GM23338 (cell line): ENCODE data around the gene NTM. TPM values are rescaled to one million over a fixed set of nuclear protein-coding genes. Genes with fewer than 3 reads are reported as not detected.

Experiments used
- ATAC-seq: fragments of 200-7000 bp; cut with Tn5 transposase; 3 replicates; pipeline ENCODE4 v1.9.1; 2020
- DNase-seq: peaks from one replicate; pipeline ENCODE4 v3.0.0-alpha.2; 2015; ENCODE audit warnings: low spot score
- H2AFZ ChIP-seq: fragments of 200-600 bp; sonication (generic); 2 replicates; pipeline ENCODE4 v1.8.0; 2016; ENCODE audit warnings: antibody characterized with exemption, mild to moderate bottlenecking, moderate library complexity
- H3F3A ChIP-seq: fragments of 200-600 bp; sonication (generic); replicated peaks from 2 replicates; pipeline ENCODE4 v1.8.0; 2017; ENCODE audit warnings: antibody characterized with exemption, mixed run types, low read depth
- H3K27ac ChIP-seq: fragments of 200-600 bp; sonication (generic); 2 replicates; pipeline ENCODE4 v1.6.1; 2016; ENCODE audit warnings: low read depth
- H3K27me3 ChIP-seq: fragments of 200-600 bp; sonication (generic); 2 replicates; pipeline ENCODE4 v1.8.0; 2016; ENCODE audit warnings: mild to moderate bottlenecking, mixed run types, moderate library complexity; ENCODE audit not compliant: insufficient read depth
- H3K36me3 ChIP-seq: fragments of 200-600 bp; sonication (generic); 2 replicates; pipeline ENCODE4 v1.8.0; 2016; ENCODE audit warnings: mild to moderate bottlenecking; ENCODE audit not compliant: insufficient read depth
- H3K4me1 ChIP-seq: fragments of 200-600 bp; sonication (generic); 2 replicates; pipeline ENCODE4 v1.8.0; 2016; ENCODE audit warnings: mild to moderate bottlenecking, moderate library complexity; ENCODE audit not compliant: insufficient read depth
- H3K4me2 ChIP-seq: fragments of 200-600 bp; sonication (generic); 2 replicates; pipeline ENCODE4 v1.7.1; 2017; ENCODE audit warnings: mixed run types
- H3K4me3 ChIP-seq: fragments of 200-600 bp; sonication (generic); 2 replicates; pipeline ENCODE4 v1.6.1; 2016; ENCODE audit warnings: mixed run types
- H3K79me2 ChIP-seq: fragments of 200-600 bp; sonication (generic); replicated peaks from 2 replicates; pipeline ENCODE4 v1.8.0; 2017; ENCODE audit warnings: mild to moderate bottlenecking; ENCODE audit not compliant: insufficient read depth
- H3K9me2 ChIP-seq: fragments of 200-600 bp; sonication (generic); 2 replicates; pipeline ENCODE4 v1.8.0; 2017; ENCODE audit not compliant: insufficient read depth
- H4K20me1 ChIP-seq: fragments of 200-600 bp; sonication (generic); replicated peaks from 2 replicates; pipeline ENCODE4 v1.8.0; 2017; ENCODE audit warnings: mild to moderate bottlenecking; ENCODE audit not compliant: insufficient read depth
- H3K27ac Mint-ChIP-seq: 2 replicates; pipeline ENCODE4 v1.8.0; 2020; ENCODE audit warnings: inconsistent platforms, mild to moderate bottlenecking, moderate library complexity, mixed read lengths
- H3K27me3 Mint-ChIP-seq: 3 replicates; pipeline ENCODE4 v1.8.0; 2022; ENCODE audit warnings: low read depth, mild to moderate bottlenecking, moderate library complexity, mixed read lengths, inconsistent platforms; ENCODE audit not compliant: insufficient read depth, poor library complexity
- H3K36me3 Mint-ChIP-seq: 3 replicates; pipeline ENCODE4 v1.8.0; 2021; ENCODE audit warnings: low read depth, mild to moderate bottlenecking, inconsistent platforms, moderate library complexity, mixed read lengths
- H3K4me1 Mint-ChIP-seq: 3 replicates; pipeline ENCODE4 v1.8.0; 2020; ENCODE audit warnings: mild to moderate bottlenecking, inconsistent platforms, mixed read lengths
- H3K4me3 Mint-ChIP-seq: 3 replicates; pipeline ENCODE4 v1.8.0; 2021; ENCODE audit warnings: moderate library complexity, mild to moderate bottlenecking, inconsistent platforms, mixed read lengths
- H3K9me3 Mint-ChIP-seq: 3 replicates; pipeline ENCODE4 v1.8.0; 2020; ENCODE audit warnings: moderate library complexity, mild to moderate bottlenecking, inconsistent platforms, mixed read lengths
- CREB1 ChIP-seq: fragments of 250-450 bp; sonication (Bioruptor Pico); IDR thresholded peaks from 2 replicates; pipeline ENCODE4 v1.5.0; 2020; ENCODE audit warnings: low read depth, mild to moderate bottlenecking, moderate library complexity
- EZH2phosphoT487 ChIP-seq: fragments of 200-600 bp; sonication (generic); IDR thresholded peaks from one replicate; pipeline ENCODE4 v1.8.1; 2018; ENCODE audit warnings: antibody characterized with exemption; ENCODE audit not compliant: unreplicated experiment
- JUNB ChIP-seq: IDR thresholded peaks from one replicate; pipeline ENCODE4 v1.6.1; 2016; ENCODE audit warnings: antibody characterized with exemption; ENCODE audit not compliant: unreplicated experiment
- STAT1 ChIP-seq: IDR thresholded peaks from one replicate; pipeline ENCODE4 v1.6.1; 2016; ENCODE audit warnings: antibody characterized with exemption; ENCODE audit not compliant: unreplicated experiment
- ZNF114 ChIP-seq: fragments of 250-450 bp; sonication (Bioruptor Pico); IDR thresholded peaks from 2 replicates; pipeline ENCODE4 v1.5.0; 2020; ENCODE audit warnings: mild to moderate bottlenecking, moderate library complexity
- polyA plus RNA-seq: library from polyadenylated mRNA; unstranded; fragments of >200 nt; fragmentation: Nextera tagmentation; extraction: Ambion mirVana; gene quantifications from 2 replicates; pipeline ENCODE4 v1.2.1, GENCODE V29; 2016
- total RNA-seq: library from RNA; depleted of rRNA; stranded (reverse); fragments of >200 nt; shearing (Covaris generic); gene quantifications from 2 replicates; pipeline ENCODE4 v1.2.3, GENCODE V29; 2014
- TF ChIP-seq, protein P1 (sequence below), 2 experiments: fragments of 200-600 bp in 1 of 2; sonication (generic) in 1 of 2; conservative IDR thresholded peaks; 2 replicates each; pipeline versions ENCODE4 v1.5.1 to v1.6.1; 2016 to 2017; ENCODE audit warnings: antibody characterized with exemption in 2 of 2, low read depth in 2 of 2, mild to moderate bottlenecking in 2 of 2, moderate library complexity in 1 of 2
- TF ChIP-seq, protein P2 (sequence below): IDR thresholded peaks from one replicate; pipeline ENCODE4 v1.6.1; 2018; ENCODE audit warnings: antibody characterized with exemption; ENCODE audit not compliant: unreplicated experiment

The NTM gene
- total and polyA plus RNA-seq, 2 experiments from 2014 or later: 10.6 to 14.6 TPM

DNA sequence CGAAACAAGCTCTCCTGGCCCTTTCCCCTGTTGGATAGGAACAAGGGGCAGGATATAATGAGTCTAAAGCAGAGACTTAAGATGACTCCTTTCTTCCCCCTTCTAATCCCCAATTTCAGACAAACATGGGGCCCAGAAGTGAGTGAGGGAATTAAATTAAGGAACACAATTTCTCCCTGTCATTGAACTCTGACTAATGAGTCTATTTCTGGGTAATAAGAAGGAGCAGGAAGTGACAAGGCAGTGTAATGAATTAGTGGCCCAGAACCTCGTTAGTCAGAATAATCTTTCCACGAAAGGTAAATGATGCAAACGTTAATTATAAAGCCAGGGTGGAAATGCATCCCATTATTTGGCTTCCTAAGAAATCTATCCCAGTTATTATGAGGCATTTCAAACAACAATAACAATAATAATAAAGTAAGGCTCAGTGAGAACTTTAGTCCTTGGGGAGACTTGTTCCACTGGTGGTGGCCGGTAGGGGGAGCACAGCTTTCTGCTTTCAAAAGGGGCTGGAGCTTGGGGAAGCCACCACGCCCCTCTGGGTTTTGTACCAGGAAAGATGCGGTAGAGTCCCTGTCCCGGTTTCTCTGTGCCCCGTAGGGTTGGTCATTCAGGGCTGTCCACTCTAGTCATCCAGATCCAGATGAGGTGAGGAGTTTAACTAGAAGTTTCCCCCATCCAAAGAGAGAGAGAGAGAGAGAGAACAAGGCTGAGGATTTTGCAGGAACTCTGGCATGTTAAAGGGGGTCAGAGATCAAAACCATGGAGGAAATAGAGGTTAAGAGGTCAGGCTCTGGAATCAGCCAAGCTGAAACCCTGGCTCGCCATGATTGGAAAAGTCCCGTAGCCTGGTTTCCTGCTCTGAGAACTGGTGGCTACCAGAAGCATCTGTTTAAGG lies 298.3 kb downstream of the NTM start:
- Histone ChIP-seq H3K27me3 (no peaks in the 10 kb centered on the region), H3K36me3 (no peaks in the 10 kb centered on the region), H2AFZ (no peak overlapping the region), H3K79me2 (no peaks in the 10 kb centered on the region), H3K4me2 (no peak overlapping the region), H4K20me1 (no peaks in the 10 kb centered on the region), H3F3A (no peaks in the 10 kb centered on the region), H3K4me3 (no peak overlapping the region), H3K9me2 (no peaks in the 10 kb centered on the region), H3K4me1 (peaks cover 4% of the 10 kb centered on the region; the same call in 1 of the 2 replicates), H3K27ac (no peak overlapping the region)
- Mint-ChIP-seq H3K9me3 (no peaks in the 10 kb centered on the region), H3K27ac (no peak overlapping the region), H3K36me3 (no peaks in the 10 kb centered on the region; the same call in 2 of the 3 replicates), H3K4me1 (peaks cover 15% of the 10 kb centered on the region), H3K4me3 (no peak overlapping the region), H3K27me3 (peaks cover 12% of the 10 kb centered on the region)
- ATAC-seq (peak; percentile 58), DNase-seq (peak; percentile 92)
- TF ChIP-seq, protein P1, sequence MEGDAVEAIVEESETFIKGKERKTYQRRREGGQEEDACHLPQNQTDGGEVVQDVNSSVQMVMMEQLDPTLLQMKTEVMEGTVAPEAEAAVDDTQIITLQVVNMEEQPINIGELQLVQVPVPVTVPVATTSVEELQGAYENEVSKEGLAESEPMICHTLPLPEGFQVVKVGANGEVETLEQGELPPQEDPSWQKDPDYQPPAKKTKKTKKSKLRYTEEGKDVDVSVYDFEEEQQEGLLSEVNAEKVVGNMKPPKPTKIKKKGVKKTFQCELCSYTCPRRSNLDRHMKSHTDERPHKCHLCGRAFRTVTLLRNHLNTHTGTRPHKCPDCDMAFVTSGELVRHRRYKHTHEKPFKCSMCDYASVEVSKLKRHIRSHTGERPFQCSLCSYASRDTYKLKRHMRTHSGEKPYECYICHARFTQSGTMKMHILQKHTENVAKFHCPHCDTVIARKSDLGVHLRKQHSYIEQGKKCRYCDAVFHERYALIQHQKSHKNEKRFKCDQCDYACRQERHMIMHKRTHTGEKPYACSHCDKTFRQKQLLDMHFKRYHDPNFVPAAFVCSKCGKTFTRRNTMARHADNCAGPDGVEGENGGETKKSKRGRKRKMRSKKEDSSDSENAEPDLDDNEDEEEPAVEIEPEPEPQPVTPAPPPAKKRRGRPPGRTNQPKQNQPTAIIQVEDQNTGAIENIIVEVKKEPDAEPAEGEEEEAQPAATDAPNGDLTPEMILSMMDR (conservative IDR thresholded peaks at IDR 0.05; ENCODE audit: low read depth in 2 of 2): peak; percentile 82 to 94
- TF ChIP-seq ZNF114 (CRISPR knock-in tag): no peak
- no peak for TF ChIP-seq JUNB
- TF ChIP-seq, protein P2, sequence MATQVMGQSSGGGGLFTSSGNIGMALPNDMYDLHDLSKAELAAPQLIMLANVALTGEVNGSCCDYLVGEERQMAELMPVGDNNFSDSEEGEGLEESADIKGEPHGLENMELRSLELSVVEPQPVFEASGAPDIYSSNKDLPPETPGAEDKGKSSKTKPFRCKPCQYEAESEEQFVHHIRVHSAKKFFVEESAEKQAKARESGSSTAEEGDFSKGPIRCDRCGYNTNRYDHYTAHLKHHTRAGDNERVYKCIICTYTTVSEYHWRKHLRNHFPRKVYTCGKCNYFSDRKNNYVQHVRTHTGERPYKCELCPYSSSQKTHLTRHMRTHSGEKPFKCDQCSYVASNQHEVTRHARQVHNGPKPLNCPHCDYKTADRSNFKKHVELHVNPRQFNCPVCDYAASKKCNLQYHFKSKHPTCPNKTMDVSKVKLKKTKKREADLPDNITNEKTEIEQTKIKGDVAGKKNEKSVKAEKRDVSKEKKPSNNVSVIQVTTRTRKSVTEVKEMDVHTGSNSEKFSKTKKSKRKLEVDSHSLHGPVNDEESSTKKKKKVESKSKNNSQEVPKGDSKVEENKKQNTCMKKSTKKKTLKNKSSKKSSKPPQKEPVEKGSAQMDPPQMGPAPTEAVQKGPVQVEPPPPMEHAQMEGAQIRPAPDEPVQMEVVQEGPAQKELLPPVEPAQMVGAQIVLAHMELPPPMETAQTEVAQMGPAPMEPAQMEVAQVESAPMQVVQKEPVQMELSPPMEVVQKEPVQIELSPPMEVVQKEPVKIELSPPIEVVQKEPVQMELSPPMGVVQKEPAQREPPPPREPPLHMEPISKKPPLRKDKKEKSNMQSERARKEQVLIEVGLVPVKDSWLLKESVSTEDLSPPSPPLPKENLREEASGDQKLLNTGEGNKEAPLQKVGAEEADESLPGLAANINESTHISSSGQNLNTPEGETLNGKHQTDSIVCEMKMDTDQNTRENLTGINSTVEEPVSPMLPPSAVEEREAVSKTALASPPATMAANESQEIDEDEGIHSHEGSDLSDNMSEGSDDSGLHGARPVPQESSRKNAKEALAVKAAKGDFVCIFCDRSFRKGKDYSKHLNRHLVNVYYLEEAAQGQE: no peak

DNA sequence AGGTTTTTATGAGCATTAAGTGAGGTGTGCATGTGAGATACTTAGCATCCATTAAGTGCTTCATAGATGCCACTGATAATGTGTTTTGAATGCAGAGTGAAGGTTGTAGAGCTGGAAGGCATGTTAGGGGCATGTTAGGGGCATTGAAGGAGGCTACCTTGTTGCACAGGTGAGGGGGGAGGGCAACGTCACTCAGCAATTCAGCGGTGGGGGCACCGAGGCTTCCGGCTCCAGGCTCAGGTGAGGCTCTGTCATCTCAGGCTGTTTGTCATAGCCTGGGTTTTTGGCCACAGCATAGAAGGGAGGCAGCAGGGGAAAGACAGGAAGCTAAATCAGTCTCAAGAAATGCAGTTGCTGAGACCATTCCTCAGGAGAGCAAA lies 299.0 kb downstream of the NTM start:
- no peak overlapping the region for H3K4me3 ChIP-seq
- H3K36me3 Mint-ChIP-seq: no peaks in the 10 kb centered on the region; the same call in 2 of the 3 replicates
- H3K9me2 ChIP-seq: no peaks in the 10 kb centered on the region
- H3K4me1 ChIP-seq: peaks cover 4% of the 10 kb centered on the region; the same call in 1 of the 2 replicates
- no peak for ATAC-seq
- no peak overlapping the region for H3K4me3 Mint-ChIP-seq
- H3K27ac Mint-ChIP-seq: no peak overlapping the region
- DNase-seq: no peak
- no peaks in the 10 kb centered on the region for H3K36me3 ChIP-seq
- no peaks in the 10 kb centered on the region for H3K27me3 ChIP-seq
- H3K4me1 Mint-ChIP-seq: peaks cover 17% of the 10 kb centered on the region
- H3F3A ChIP-seq: no peaks in the 10 kb centered on the region
- H3K27ac ChIP-seq: no peak overlapping the region
- no peak for TF ChIP-seq STAT1
- no peak for TF ChIP-seq EZH2phosphoT487
- TF ChIP-seq CREB1: no peak
- TF ChIP-seq JUNB: no peak
- no peaks in the 10 kb centered on the region for H3K79me2 ChIP-seq
- H2AFZ ChIP-seq: no peak overlapping the region
- no peaks in the 10 kb centered on the region for H4K20me1 ChIP-seq
- no peak overlapping the region for H3K4me2 ChIP-seq
- no peaks in the 10 kb centered on the region for H3K9me3 Mint-ChIP-seq
- peaks cover 12% of the 10 kb centered on the region for H3K27me3 Mint-ChIP-seq
